Activated T-helper 17 cell treated with anti-CD3 and anti-CD28 coated beads, Interleukin-2, amount 50 U/mL, for 72 hours (primary cell): ENCODE data around the gene GPHA2. TPM values are rescaled to one million over a fixed set of nuclear protein-coding genes. Genes with fewer than 3 reads are reported as not detected.

Experiments used
- total RNA-seq, 2 donors: library from RNA; stranded (reverse); gene quantifications; one replicate each; pipeline ENCODE4 v1.2.3, GENCODE V29; 2022

GPHA2 gene
- total RNA-seq, 2 donors from 2014 or later: 0.43 TPM; not detected in 1

Other genes starting within 250 kb of the GPHA2 start
- 1 to 10 TPM in 1 of 2 donors, under 1 TPM in 1; 0.11 to 1.2 TPM for gene NRXN2, start 212.7 kb downstream of the GPHA2 start, total RNA-seq
- 10 to 100 TPM; 11.0 to 21.6 TPM for gene RASGRP2, start 191.8 kb downstream of the GPHA2 start, total RNA-seq
- 1 to 10 TPM; 4.0 to 4.7 TPM for gene PYGM, start 175.9 kb downstream of the GPHA2 start, total RNA-seq
- gene SF1, start 157.4 kb downstream of the GPHA2 start, total RNA-seq: 100 to 1,000 TPM; 316 to 397 TPM
- 10 to 100 TPM; 65.9 to 82.5 TPM for gene MAP4K2, start 132.7 kb downstream of the GPHA2 start, total RNA-seq
- gene MEN1, start 125.3 kb downstream of the GPHA2 start, total RNA-seq: 10 to 100 TPM; 17.9 to 28.2 TPM
- gene CDC42BPG, start 91.2 kb downstream of the GPHA2 start, total RNA-seq: under 1 TPM; 0.37 to 0.71 TPM
- 100 to 1,000 TPM in 1 of 2 donors, 10 to 100 TPM in 1; 96.5 to 107 TPM for gene EHD1, start 57.3 kb downstream of the GPHA2 start, total RNA-seq
- gene ATG2A, start 18.7 kb downstream of the GPHA2 start, total RNA-seq: 10 to 100 TPM; 20.9 to 23.1 TPM
- 10 to 100 TPM; 14.6 to 43.0 TPM for gene PPP2R5B, start 11.2 kb downstream of the GPHA2 start, total RNA-seq
- 1 to 10 TPM in 1 of 2 donors, not detected in 1; 1.1 TPM for gene MAJIN, start 36.2 kb upstream of the GPHA2 start, total RNA-seq
- under 1 TPM; 0.28 to 0.37 TPM for gene BATF2, start 61.1 kb upstream of the GPHA2 start, total RNA-seq
- 10 to 100 TPM; 60.4 to 90.5 TPM for gene ARL2, start 78.3 kb upstream of the GPHA2 start, total RNA-seq
- 10 to 100 TPM; 13.5 to 14.4 TPM for gene SNX15, start 91.5 kb upstream of the GPHA2 start, total RNA-seq
- gene SAC3D1, start 105.3 kb upstream of the GPHA2 start, total RNA-seq: 10 to 100 TPM; 12.3 to 20.1 TPM
- 10 to 100 TPM; 11.2 to 12.6 TPM for gene NAALADL1, start 122.7 kb upstream of the GPHA2 start, total RNA-seq
- gene CDCA5, start 148.1 kb upstream of the GPHA2 start, total RNA-seq: 100 to 1,000 TPM in 1 of 2 donors, 10 to 100 TPM in 1; 99.5 to 127 TPM
- gene ZFPL1, start 148.3 kb upstream of the GPHA2 start, total RNA-seq: 10 to 100 TPM; 25.2 to 36.3 TPM
- gene VPS51, start 160.3 kb upstream of the GPHA2 start, total RNA-seq: 10 to 100 TPM; 71.8 to 80.6 TPM
- gene TM7SF2, start 176.0 kb upstream of the GPHA2 start, total RNA-seq: 10 to 100 TPM; 19.7 to 20.1 TPM
- gene ZNHIT2, start 181.8 kb upstream of the GPHA2 start, total RNA-seq: 10 to 100 TPM in 1 of 2 donors, 1 to 10 TPM in 1; 6.3 to 10.0 TPM
- gene FAU, start 186.2 kb upstream of the GPHA2 start, total RNA-seq: 100 to 1,000 TPM; 929 to 948 TPM
- gene MRPL49, start 186.4 kb upstream of the GPHA2 start, total RNA-seq: 10 to 100 TPM; 61.7 to 87.7 TPM
- 10 to 100 TPM; 28.9 to 30.8 TPM for gene SYVN1, start 198.6 kb upstream of the GPHA2 start, total RNA-seq
- not detected for gene SPDYC, start 234.3 kb upstream of the GPHA2 start, total RNA-seq
- gene CAPN1, start 246.0 kb upstream of the GPHA2 start, total RNA-seq: 100 to 1,000 TPM; 143 to 150 TPM